Retina (tissue), 1 donor: Measurements from ENCODE around the gene PTPRN2.
A peak's percentile ranks its signal among the peaks of the same experiment; 100 is the strongest.
"Not testable (repeated sequence)": the region's sequence is repeated elsewhere in the genome, so short reads cannot be mapped to it uniquely, and the experiment has no call there.

ENCODE experiments used
- DNase-seq: peaks from one replicate; pipeline ENCODE4 v3.0.0-alpha.2; 2016

The PTPRN2 gene

DNA sequence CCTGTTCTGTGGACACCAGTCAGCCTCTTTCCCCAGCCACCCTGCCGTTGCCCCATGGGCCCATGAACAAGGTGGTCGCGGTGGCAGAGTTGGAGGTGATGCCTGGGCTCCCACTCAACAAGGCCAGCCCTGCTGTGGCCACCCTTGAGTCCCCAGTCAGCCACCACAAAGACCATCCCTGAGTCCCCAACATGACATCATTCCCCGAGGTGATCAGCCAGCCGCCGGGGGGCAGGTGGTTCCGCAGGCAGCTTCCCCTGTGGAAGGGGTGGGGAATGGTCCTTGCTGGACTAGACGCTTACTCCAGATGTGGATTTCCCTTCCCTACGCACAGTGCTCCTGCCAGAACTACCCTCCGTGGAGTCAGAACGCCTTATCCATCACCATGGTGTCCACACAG lies 271.7 kb downstream of the PTPRN2 start:
- DNase-seq, result peak; percentile 1

- peak; percentile 0 for DNase-seq
Measured at GRCh38 chr7:158315326-158315725, 272.3 kb downstream of the PTPRN2 start.

DNA sequence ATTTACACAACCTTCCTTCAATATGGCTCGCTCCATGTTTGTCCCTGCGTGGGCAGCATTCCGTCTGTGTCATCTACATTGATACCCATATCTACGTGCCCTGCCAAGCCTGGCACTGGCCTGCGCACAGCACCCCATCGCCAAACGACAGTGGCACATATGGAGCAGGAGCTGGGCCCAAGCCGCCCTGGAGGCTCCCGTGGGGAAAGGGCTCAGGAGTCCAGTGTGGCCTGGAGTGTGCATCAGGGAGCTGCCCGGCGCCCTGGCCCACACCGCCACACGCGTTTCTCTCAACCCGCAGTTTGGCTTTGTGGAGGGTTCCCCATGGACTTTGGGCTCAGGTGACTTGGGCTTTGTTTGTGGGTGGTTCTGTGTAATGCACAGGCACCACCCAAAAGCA lies 273.2 kb downstream of the PTPRN2 start:
- no peak for DNase-seq

GRCh38 chr7:158313931-158314330 lies 273.7 kb downstream of the PTPRN2 start:
- no peak for DNase-seq

- DNase-seq, result no peak
Measured at GRCh38 chr7:158312789-158313188, 274.8 kb downstream of the PTPRN2 start.

DNA sequence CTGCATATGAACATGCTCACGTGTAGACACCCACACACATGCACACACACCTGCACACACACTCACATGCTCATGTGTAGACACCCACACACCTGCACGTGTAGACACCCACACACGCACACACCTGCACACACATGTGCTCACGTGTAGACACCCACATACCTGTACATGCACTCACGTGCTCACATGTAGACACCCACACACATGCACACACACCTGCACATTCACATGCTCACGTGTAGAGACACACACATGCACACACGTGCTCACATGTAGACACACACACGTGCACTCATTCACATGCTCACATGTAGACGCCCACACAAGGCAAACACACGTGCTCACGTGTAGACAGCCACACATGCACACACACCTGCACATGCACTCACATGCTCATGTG lies 275.8 kb downstream of the PTPRN2 start:
- no peak for DNase-seq

DNA sequence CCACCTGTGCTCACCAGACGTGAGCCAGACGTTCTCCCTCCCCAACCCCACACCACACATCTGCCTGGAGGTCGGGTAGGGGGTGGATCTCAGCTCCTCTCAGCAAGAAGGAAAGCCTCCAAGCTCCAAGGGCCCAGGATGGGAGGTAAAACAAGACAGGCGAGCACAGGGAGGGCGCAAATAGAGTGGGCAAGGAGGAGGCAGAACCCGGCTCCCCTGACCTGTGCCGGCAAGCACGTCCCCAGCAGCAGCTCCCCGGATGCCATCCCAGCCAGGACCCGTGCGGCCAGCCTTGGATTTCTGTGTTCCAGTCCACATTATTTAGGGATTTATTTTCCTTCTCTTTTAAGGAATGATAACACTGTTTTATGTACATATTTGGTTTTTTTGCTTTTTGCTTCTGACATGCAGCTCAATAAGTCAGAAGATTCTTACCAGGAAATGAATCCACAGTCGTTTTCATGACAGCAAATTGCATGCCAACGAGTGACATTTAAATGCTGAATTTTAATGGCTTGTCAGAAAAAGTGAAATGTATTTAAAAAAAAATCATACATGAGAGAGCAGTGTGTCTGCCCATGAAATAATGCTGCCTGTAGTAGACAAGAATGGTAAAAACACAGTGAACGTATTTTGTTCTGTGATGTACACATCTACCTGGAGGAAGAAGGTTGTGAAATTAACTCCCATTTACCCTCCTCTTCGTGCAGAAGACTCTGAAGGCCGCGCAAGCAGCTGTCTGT lies 276.5 kb downstream of the PTPRN2 start:
- DNase-seq, result no peak

DNA sequence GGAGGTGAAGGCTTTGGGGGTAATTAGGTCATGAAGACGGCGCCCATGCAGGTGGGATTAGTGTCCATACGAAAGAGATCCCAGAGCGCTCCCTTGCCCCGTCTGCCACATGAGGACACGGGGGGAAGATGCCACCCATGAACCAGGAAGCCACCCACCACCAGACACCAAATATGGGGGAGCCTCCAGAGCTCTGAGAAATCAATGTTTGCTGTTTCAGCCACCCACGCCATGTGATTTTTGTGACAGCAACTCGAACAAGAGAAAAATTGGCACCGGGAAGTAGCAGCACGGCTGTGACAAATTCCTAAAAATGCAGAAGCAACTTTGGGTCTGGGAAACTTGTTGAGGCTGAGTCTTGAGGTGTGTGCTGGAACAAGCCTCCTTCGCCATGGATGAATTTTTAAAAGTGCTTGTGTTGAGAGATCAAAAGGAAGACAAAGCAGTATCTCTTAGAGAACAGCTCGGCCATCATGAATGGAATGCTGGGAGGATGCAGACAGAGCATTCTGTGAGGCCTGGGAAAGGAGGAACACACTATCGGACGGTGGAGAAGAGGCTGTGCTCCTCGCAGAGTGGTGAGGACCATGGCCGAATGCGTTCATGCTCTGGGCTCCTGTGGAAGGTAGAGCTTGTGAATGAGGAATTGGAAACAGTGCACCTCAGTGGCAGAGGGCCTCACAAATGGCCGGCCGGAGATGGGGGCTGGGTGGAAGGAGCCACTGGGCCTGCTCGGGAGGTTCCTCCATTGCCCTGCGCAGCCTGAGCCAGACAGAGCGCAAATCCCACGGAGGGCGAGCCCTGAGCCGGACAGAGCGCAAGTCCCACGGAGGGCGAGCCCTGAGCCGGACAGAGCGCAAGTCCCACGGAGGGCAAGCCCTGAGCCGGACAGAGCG lies 277.5 kb downstream of the PTPRN2 start:
- DNase-seq, result no peak

GRCh38 chr7:158308001-158308400 lies 279.6 kb downstream of the PTPRN2 start:
- DNase-seq, result no peak

DNA sequence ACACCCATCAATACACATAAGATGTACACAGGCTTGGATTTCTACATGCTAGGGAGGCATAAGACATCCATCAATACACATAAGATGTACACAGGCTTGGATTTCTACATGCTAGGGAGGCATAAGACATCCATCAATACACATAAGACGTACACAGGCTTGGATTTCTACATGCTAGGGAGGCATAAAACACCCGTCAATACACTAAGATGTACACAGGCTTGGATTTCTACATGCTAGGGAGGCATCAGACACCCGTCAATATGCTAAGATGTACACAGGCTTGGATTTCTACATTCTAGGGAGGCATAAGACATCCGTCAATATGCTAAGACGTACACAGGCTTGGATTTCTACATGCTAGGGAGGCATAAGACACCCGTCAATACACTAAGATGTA lies 283.6 kb downstream of the PTPRN2 start:
- DNase-seq, result not testable (repeated sequence)

GRCh38 chr7:158303121-158303520 lies 284.5 kb downstream of the PTPRN2 start:
- no peak for DNase-seq

GRCh38 chr7:158302274-158303070 lies 285.2 kb downstream of the PTPRN2 start:
- no peak for DNase-seq

GRCh38 chr7:158301207-158301606 lies 286.4 kb downstream of the PTPRN2 start:
- DNase-seq, result no peak

GRCh38 chr7:158300427-158300826 lies 287.2 kb downstream of the PTPRN2 start:
- DNase-seq, result no peak

- no peak for DNase-seq
Measured at GRCh38 chr7:158299607-158300006, 288.0 kb downstream of the PTPRN2 start.

GRCh38 chr7:158296798-158297104 lies 290.9 kb downstream of the PTPRN2 start:
- DNase-seq, result no peak

- no peak for DNase-seq
Measured at GRCh38 chr7:158295966-158296797, 291.4 kb downstream of the PTPRN2 start.

DNA sequence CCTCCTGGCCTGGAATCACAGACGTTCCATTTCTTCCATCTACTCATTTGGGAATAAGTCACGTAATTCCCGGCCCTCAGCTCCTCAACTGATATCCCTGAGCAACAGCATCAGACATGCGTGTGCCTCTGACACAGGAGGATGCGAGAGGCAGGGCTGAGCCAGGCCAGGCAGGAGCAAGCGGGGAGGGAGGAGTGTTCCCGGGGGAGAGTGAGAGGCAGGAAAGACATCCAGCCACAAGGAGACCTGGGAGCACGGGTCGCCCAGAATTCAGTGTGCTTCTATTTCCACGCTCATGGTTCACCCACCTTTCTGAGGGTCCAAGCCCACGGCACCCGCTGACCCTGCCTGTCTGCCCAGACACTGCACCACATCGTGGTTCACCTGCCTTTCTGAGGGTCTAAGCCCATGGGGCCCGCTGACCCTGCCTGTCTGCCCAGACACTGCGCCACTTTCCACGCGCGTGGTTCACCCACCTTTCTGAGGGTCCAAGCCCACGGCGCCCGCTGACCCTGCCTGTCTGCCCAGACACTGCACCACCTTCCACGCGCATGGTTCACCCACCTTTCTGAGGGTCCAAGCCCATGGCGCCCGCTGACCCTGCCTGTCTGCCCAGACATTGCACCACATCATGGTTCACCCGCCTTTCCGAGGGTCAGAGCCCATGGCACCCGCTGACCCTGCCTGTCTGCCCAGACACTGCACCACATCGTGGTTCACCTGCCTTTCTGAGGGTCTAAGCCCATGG lies 293.0 kb downstream of the PTPRN2 start:
- DNase-seq, result not testable (repeated sequence)

DNA sequence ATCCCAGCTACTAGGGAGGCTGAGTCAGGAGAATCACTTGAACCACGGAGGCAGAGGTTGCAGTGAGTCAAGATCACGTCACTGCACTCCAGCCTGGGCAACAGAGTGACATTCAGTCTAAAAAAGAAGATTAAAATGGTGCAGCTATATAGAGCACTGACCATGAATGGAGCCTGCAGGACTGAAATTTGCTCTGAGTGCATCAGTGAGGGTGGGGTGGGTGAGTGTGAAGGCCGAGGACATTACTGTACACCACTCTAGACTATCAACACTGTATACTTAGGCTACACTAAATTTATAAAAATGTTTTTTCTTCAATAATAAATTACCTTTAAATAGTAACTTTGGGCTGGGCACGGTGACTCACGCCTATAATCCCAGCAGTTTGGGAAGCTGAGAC lies 294.7 kb downstream of the PTPRN2 start:
- no peak for DNase-seq

DNA sequence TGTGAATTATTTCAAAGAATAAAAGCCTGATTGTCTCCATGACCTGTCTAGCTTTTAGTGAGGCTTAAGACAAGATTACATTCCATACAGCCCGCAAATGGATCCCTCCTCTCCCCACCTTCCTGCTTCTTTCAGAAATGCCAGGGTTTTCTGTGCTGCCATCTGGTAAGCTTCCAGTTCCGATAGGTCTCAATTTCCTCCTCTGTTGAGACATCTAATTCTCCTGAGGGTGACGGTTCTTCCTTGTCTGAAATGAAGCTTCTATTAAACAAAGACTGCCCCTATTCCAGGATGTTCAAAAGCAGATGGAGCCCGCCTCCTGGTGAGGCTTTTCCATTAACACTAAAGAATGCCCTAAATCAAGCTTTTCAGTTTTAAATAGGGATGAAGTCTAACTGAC lies 295.6 kb downstream of the PTPRN2 start:
- no peak for DNase-seq

DNA sequence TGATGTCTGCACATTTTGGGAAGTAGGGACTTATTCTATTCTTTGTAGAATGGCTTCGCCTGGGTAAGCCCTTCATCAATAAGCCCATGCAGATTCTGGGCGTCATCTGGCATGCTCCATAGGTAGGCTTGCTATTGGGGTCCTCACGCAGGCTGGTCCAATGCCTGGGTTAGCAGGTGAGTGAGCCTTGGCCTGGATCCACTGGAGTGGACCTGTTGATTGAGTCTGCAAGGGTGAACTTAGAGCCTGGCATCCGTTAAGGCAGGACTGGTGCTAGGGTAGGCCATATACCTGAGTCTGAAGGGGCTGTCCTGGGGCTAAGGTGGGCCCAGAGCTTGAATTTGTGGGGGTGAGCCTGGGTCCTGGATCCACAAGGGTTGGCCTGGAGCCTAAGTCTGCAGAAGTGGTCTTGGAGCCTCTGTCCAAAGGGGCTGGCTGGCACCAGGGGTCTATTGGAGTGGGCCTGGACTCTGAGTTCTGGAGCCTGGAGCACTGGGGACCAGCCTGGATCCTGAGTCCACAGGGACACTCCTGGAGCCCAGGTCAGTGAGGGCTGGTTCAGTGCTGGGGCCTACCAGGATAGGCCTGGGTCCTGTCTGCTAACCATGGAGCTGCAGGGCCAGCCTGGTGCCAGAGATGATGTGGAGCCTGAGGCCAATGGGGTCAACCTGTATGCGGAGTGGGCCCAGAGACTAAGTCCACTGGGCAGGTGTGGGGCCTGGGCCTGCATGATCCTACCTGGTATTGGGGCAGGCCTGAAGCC lies 297.7 kb downstream of the PTPRN2 start:
- no peak for DNase-seq
